PC-3 (cell line): ENCODE measurements around the gene ARFGAP1. TPM values are rescaled to one million over a fixed set of nuclear protein-coding genes. Genes with fewer than 3 reads are reported as not detected.

Experiments used
- ATAC-seq: fragments of 200-7000 bp; cut with Tn5 transposase; 2 replicates; pipeline ENCODE4 v1.9.1; 2020; ENCODE audit warnings: mild to moderate bottlenecking, moderate library complexity
- BruUV-seq: library from RNA; stranded (reverse); fragments of 400-500 nt; replicated peaks from 2 replicates; lab custom pipeline; 2021; lab: Mats Ljungman, UMichigan
- CTCF ChIA-PET: fragments of 300-600 bp; sonication (Branson Sonifier 250); formaldehyde crosslinking; loops from one replicate; lab custom pipeline; 2022; ENCODE audit warnings: antibody characterized with exemption; lab: Charles Lee
- POLR2A ChIA-PET: fragments of 300-600 bp; sonication (Branson Sonifier 250); formaldehyde crosslinking; loops from one replicate; lab custom pipeline; 2022; ENCODE audit warnings: antibody characterized with exemption; ENCODE audit not compliant: unreplicated experiment; lab: Charles Lee
- DNase-seq: peaks from one replicate; pipeline ENCODE4 v3.0.0-alpha.2; 2015
- H2AFZ ChIP-seq: fragments of 300-600 bp; sonication (generic); 2 replicates; pipeline ENCODE4 v1.6.0; 2016; ENCODE audit warnings: antibody characterized with exemption, low read length
- H3F3A ChIP-seq: fragments of 300-600 bp; sonication (generic); one replicate; pipeline ENCODE4 v1.6.0; 2017; ENCODE audit warnings: antibody characterized with exemption, low read length, control low read depth, mild to moderate bottlenecking; ENCODE audit not compliant: unreplicated experiment
- H3K27ac ChIP-seq: fragments of 300-600 bp; sonication (generic); 2 replicates; pipeline ENCODE4 v1.5.1; 2016; ENCODE audit warnings: mild to moderate bottlenecking, low read length
- H3K27me3 ChIP-seq: fragments of 300-600 bp; sonication (generic); 2 replicates; pipeline ENCODE4 v1.6.1; 2016; ENCODE audit warnings: low read length, mixed read lengths
- H3K36me3 ChIP-seq: fragments of 300-600 bp; sonication (generic); 2 replicates; pipeline ENCODE4 v1.6.1; 2016; ENCODE audit warnings: low read depth, mixed run types, low read length, mixed read lengths
- H3K4me1 ChIP-seq: fragments of 300-600 bp; sonication (generic); 2 replicates; pipeline ENCODE4 v1.5.1; 2016; ENCODE audit warnings: low read length; ENCODE audit not compliant: insufficient read depth
- H3K4me2 ChIP-seq: fragments of 300-600 bp; sonication (generic); 2 replicates; pipeline ENCODE4 v1.6.0; 2016; ENCODE audit warnings: low read length
- H3K4me3 ChIP-seq: fragments of 300-600 bp; sonication (generic); 2 replicates; pipeline ENCODE4 v1.5.1; 2016; ENCODE audit warnings: mild to moderate bottlenecking, low read length, mixed read lengths
- H3K79me2 ChIP-seq: fragments of 300-600 bp; sonication (generic); 2 replicates; pipeline ENCODE4 v1.6.1; 2017; ENCODE audit warnings: low read length, mixed read lengths
- H3K9ac ChIP-seq: fragments of 300-600 bp; sonication (generic); 2 replicates; pipeline ENCODE4 v1.6.0; 2016; ENCODE audit warnings: mild to moderate bottlenecking, low read length
- H3K9me2 ChIP-seq: fragments of 300-600 bp; sonication (generic); replicated peaks from 2 replicates; pipeline ENCODE4 v1.6.1; 2016; ENCODE audit warnings: mixed run types, low read length, mixed read lengths
- H3K9me3 ChIP-seq: fragments of 300-600 bp; sonication (generic); 2 replicates; pipeline ENCODE4 v1.6.1; 2016; ENCODE audit warnings: low read length, mixed read lengths
- H4K20me1 ChIP-seq: fragments of 300-600 bp; sonication (generic); 2 replicates; pipeline ENCODE4 v1.6.1; 2016; ENCODE audit warnings: low read length, mixed read lengths
- CTCF ChIP-seq: fragments of 300-600 bp; sonication (generic); conservative IDR thresholded peaks from 2 replicates; pipeline ENCODE4 v1.5.1; 2017; ENCODE audit warnings: antibody characterized with exemption, low read depth, mild to moderate bottlenecking, low read length
- EZH2 ChIP-seq: fragments of 300-600 bp; sonication (generic); IDR thresholded peaks from one replicate; pipeline ENCODE4 v1.6.1; 2017; ENCODE audit warnings: antibody characterized with exemption, mild to moderate bottlenecking, low read length; ENCODE audit not compliant: unreplicated experiment
- EZH2phosphoT487 ChIP-seq: fragments of 300-600 bp; sonication (generic); IDR thresholded peaks from 2 replicates; pipeline ENCODE4 v1.6.1; 2018; ENCODE audit warnings: mild to moderate bottlenecking, antibody characterized with exemption, low read length, borderline replicate concordance
- intact Hi-C: fragments of 100-400 bp; cut with micrococcal nuclease; formaldehyde crosslinking; loops from 2 replicates; pipeline ENCODE4 v1.9.0; 2023
- total RNA-seq: library from RNA; depleted of rRNA; stranded (reverse); fragments of >200 nt; gene quantifications from 2 replicates; pipeline ENCODE4 v1.2.3, GENCODE V29; 2014

ARFGAP1 gene
- total RNA-seq, 1 experiment from 2014 or later = 75.6 TPM

GRCh38 chr20:63281742-63282665 lies 9.4 kb downstream of the ARFGAP1 start:
- Histone ChIP-seq H3K9me3 (no peaks in the 10 kb centered on the region), H3K4me2 (no peak overlapping the region), H4K20me1 (no peaks in the 10 kb centered on the region; the same call in 1 of the 2 replicates), H2AFZ (no peak overlapping the region), H3K27me3 (no peaks in the 10 kb centered on the region), H3F3A (no peaks in the 10 kb centered on the region), H3K4me3 (no peak overlapping the region), H3K79me2 (peaks cover 9% of the 10 kb centered on the region), H3K9me2 (no peaks in the 10 kb centered on the region), H3K9ac (no peak overlapping the region), H3K36me3 (peaks cover 31% of the 10 kb centered on the region; the same call in 1 of the 2 replicates), H3K4me1 (no peaks in the 10 kb centered on the region), H3K27ac (no peak overlapping the region)
- DNase-seq (no peak), ATAC-seq (no peak)
- POLR2A ChIA-PET = no interaction called here
- BruUV-seq = no TSS peak
- intact Hi-C loops = no loop called here
- CTCF ChIA-PET = no interaction called here
- TF ChIP-seq EZH2 (no peak), EZH2phosphoT487 (no peak), CTCF (no peak)

- no peaks in the 10 kb centered on the region for H3K79me2 ChIP-seq
- no peak for DNase-seq
- no peaks in the 10 kb centered on the region for H3K9me3 ChIP-seq
- no TSS peak for BruUV-seq
- H3K36me3 ChIP-seq = peaks cover 25% of the 10 kb centered on the region; the same call in 1 of the 2 replicates
- no peaks in the 10 kb centered on the region for H4K20me1 ChIP-seq
- POLR2A ChIA-PET = interaction anchor here (0.6 kb wide), 1 partner anchor 13 kb away, joined by 3 read pairs; no protein-coding TSS in a partner anchor
- H3K4me3 ChIP-seq = no peak overlapping the region
- no peaks in the 10 kb centered on the region for H3F3A ChIP-seq
- H3K4me2 ChIP-seq = no peak overlapping the region
- no peak overlapping the region for H3K27ac ChIP-seq
- CTCF ChIA-PET = no interaction called here
- no peak overlapping the region for H3K9ac ChIP-seq
- intact Hi-C loops = no loop called here
- no peak for ATAC-seq
- H3K27me3 ChIP-seq = no peaks in the 10 kb centered on the region
- no peak overlapping the region for H2AFZ ChIP-seq
- TF ChIP-seq EZH2 (no peak), CTCF (no peak), EZH2phosphoT487 (no peak)
- no peaks in the 10 kb centered on the region for H3K4me1 ChIP-seq
- H3K9me2 ChIP-seq = no peaks in the 10 kb centered on the region
Observed at GRCh38 chr20:63282946-63283345, 10.3 kb downstream of the ARFGAP1 start.
